Measurements from ENCODE around the gene TMEM201. TPM values are rescaled to one million over a fixed set of nuclear protein-coding genes. Genes with fewer than 3 reads are reported as not detected.
A peak's percentile ranks its signal among the peaks of the same experiment; 100 is the strongest.

The TMEM201 gene
- total RNA-seq, 2 experiments from 2014 or later: 21.1 to 23.2 TPM

DNA sequence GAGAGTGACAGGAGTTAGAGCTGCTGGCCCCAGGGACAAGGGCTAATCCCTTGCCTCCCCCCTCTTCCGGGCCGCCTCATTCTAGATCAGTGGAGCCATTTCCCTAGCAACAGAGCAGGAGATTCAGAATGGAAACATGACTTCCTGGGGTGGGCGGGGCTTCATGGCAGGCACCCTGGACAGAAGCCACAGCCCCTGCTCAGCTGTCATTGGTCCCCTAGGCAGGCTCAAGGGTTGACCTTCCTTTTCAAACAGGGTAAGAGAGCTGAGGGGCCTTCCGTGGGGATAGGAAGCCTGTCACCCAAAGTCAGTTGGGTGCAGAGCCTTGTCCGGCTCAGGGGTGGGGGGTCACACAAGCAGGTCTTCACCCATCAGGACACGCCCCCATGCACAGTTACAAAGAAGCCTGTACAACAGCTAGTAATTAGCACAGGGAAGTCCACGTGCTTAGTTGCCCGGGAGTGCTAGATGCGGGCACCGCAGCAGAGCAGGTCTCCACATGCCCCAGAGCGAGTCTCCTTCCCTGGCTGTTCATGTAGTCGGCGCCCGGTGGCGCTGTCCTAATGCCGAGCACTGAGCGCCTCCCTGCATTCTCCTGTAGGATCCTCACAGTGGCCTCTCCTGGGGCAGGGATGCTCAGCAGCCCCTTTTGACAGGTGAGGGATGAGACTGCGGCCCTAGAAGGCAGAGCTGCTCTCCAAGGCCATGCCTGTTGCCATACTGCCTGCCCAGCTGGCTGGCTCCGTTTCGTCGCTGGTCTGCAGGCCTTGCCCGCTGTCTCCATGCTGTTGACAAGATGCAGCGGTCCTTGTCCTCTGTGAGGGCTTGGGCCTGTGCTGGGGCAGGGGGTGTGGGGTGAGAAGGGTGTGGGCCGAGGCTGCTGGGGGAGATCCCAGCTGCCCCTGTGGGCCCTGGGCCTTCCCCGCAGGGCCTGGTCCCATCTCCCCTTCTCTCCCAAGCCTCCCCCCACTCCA, 5.1 kb downstream of the TMEM201 start:
- CTCF ChIA-PET: interaction anchor here (1.0 to 2.6 kb wide), 4 partner anchors 22 to 128 kb away, joined by 3 to 10 read pairs (median 4); no protein-coding TSS in a partner anchor
- H3K36me3 Mint-ChIP-seq (ENCODE audit: low read depth): peaks cover 8% of the 10 kb centered on the region
- POLR2A ChIA-PET: no interaction called here
- H3K27me3 Mint-ChIP-seq (ENCODE audit: low read depth): no peaks in the 10 kb centered on the region
- peaks cover 31% of the 10 kb centered on the region for H3K4me1 Mint-ChIP-seq (ENCODE audit: low read depth)
- ATAC-seq (peak; percentile 25), DNase-seq (peak; percentile 74)
- no peak overlapping the region for H3K4me3 Mint-ChIP-seq
- H3K9me3 Mint-ChIP-seq (ENCODE audit: insufficient read depth): no peaks in the 10 kb centered on the region
- H3K27ac Mint-ChIP-seq: peak overlapping the region; percentile 64

DNA sequence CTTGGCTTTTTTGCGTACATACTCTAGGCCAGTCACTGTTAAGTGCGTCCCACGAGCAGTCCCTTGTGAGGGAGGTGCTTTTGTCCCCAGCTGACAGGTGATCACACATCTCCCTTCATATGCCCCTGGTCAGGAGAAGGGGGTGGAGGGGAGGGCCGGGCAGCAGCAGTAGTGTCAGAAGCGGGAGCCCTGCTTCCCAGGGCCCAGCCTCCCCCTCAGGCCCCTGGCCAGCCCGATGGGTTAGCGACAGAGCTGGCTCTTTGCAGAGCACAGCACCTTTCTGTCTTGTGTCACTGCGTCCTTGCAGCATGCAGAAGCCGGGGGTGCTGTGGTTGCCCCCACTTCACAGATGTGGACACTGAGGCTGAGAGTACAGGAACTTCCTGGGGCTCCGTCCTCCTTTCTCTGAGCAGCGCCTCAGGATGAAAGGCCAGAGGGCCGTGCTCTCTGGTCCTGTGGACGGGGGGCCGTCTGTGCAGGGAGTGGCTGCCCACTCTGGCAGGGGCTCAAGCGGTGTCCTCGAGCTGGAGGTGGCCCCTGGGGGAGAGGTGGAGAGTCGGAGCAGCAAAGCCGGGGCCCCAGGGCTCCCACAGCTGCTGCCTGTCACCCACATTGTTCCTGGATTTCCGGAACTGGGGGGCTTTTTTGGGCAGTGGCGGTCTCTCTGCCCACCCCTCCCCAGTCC, 5.9 kb downstream of the TMEM201 start:
- Mint-ChIP-seq H3K9me3 (ENCODE audit: insufficient read depth) (no peaks in the 10 kb centered on the region), H3K36me3 (ENCODE audit: low read depth) (peaks cover 8% of the 10 kb centered on the region), H3K4me1 (ENCODE audit: low read depth) (peaks cover 28% of the 10 kb centered on the region), H3K27ac (no peak overlapping the region), H3K27me3 (ENCODE audit: low read depth) (no peaks in the 10 kb centered on the region), H3K4me3 (no peak overlapping the region)
- ChIA-PET CTCF (no interaction called here), POLR2A (no interaction called here)
- DNase-seq (no peak), ATAC-seq (no peak)

DNA sequence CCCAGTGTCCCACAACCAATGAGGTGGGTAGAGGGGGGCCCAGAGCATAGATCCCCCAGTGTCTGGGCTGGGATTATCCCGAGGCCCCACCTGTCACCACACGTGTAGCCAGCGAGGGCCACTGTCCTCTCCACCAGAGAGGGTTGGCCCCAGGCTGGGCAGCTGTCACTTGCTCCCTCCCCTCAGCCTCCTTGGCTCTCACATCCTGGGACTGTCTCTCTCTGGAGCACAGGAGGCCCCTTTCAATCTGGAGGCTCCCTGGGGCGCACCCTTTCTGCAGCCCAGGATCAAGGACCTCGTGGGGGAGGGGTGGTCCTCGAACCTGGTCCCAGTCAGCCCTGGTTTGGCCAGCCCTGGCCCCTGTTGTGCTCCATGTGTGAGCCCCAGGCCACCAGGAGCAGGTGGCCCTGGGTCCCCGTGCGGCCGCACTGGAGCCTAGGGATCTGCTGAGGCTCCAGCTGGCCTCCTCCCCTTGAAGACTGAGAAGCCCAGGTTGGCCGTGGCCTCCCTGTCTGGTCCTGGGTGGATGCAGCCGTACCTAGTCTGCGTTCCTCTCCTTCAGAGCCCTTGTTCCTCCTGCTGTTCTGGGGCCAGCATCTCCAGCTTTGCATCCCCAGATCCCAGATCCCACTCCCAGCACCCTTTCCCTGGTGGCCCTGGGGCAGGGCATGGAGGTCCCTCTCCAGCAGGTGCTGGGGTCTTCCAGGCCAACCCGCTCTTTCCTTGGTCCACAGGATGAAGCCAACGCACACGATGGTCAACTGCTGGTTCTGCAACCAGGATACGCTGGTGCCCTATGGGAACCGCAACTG, 6.7 kb downstream of the TMEM201 start:
- H3K4me3 Mint-ChIP-seq: no peak overlapping the region
- ATAC-seq (no peak), DNase-seq (no peak)
- peak overlapping the region; percentile 61 for H3K27ac Mint-ChIP-seq
- H3K27me3 Mint-ChIP-seq (ENCODE audit: low read depth): no peaks in the 10 kb centered on the region
- no peaks in the 10 kb centered on the region for H3K9me3 Mint-ChIP-seq (ENCODE audit: insufficient read depth)
- ChIA-PET POLR2A (no interaction called here), CTCF (no interaction called here)
- peaks cover 8% of the 10 kb centered on the region for H3K36me3 Mint-ChIP-seq (ENCODE audit: low read depth)
- peaks cover 22% of the 10 kb centered on the region for H3K4me1 Mint-ChIP-seq (ENCODE audit: low read depth)

DNA sequence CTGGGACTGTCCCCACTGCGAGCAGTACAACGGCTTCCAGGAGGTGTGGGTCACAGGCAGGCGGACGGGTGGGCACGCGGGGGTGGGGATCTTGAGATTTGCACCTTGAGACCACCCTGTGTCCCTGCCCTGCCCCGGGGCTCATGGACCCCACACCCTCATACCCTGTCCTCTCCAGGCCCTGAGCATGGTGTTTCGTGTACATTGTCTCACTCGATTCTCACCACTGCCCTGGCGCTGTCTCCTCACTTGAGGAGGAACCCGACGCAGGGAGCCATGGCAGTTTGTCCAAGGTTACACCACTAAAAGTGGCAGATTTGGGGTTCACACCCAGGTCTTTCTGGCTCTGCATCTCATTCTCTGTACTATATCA, 7.2 kb downstream of the TMEM201 start:
- Mint-ChIP-seq H3K27me3 (ENCODE audit: low read depth) (no peaks in the 10 kb centered on the region), H3K36me3 (ENCODE audit: low read depth) (peaks cover 6% of the 10 kb centered on the region), H3K4me3 (no peak overlapping the region), H3K27ac (no peak overlapping the region), H3K9me3 (ENCODE audit: insufficient read depth) (no peaks in the 10 kb centered on the region), H3K4me1 (ENCODE audit: low read depth) (peaks cover 16% of the 10 kb centered on the region)
- ChIA-PET POLR2A (interaction anchor here (1.0 kb wide), 1 partner anchor 12 kb away, joined by 3 read pairs; no protein-coding TSS in a partner anchor), CTCF (interaction anchor here (1.2 kb wide), 1 partner anchor 19 kb away, joined by 4 read pairs; no protein-coding TSS in a partner anchor)
- no peak for DNase-seq
- ATAC-seq: no peak

DNA sequence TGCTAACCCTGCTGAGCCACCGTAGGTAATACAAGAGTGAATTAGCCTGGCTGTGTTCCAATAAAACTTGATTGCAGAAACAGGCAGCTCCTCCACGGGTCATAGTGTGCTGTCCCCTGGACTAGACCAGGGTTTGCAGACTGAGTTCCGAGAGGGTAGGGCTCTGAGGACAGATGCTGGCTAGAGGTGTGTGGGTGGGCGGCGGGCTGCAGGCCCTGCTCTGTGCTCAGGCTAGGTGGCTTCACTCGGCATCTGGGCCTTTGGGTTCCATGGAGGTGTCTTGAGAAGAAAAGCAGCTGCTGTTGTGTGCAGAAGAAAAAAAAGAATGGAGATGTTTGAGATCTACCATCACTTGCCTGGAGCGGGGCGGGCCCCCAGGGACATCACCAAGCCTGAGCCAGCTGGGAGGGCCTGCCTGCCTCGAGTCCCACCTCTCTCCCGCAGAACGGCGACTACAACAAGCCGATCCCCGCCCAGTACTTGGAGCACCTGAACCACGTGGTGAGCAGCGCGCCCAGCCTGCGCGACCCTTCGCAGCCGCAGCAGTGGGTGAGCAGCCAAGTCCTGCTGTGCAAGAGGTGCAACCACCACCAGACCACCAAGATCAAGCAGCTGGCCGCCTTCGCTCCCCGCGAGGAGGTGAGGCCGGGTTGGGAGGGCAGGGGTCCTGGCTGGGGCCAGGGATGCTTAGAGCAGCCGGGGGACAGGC, 7.9 kb downstream of the TMEM201 start:
- ChIA-PET POLR2A (interaction anchor here (1.0 kb wide), 1 partner anchor 11 kb away, joined by 3 read pairs; no protein-coding TSS in a partner anchor), CTCF (interaction anchor here (0.9 to 1.2 kb wide), 2 partner anchors 8 to 19 kb away, joined by 4 read pairs; partner anchors contain the start of gene TMEM201)
- Mint-ChIP-seq H3K4me3 (no peak overlapping the region), H3K27ac (no peak overlapping the region), H3K9me3 (ENCODE audit: insufficient read depth) (no peaks in the 10 kb centered on the region), H3K36me3 (ENCODE audit: low read depth) (peaks cover 8% of the 10 kb centered on the region), H3K27me3 (ENCODE audit: low read depth) (no peaks in the 10 kb centered on the region), H3K4me1 (ENCODE audit: low read depth) (peaks cover 14% of the 10 kb centered on the region)
- ATAC-seq (no peak), DNase-seq (no peak)

DNA sequence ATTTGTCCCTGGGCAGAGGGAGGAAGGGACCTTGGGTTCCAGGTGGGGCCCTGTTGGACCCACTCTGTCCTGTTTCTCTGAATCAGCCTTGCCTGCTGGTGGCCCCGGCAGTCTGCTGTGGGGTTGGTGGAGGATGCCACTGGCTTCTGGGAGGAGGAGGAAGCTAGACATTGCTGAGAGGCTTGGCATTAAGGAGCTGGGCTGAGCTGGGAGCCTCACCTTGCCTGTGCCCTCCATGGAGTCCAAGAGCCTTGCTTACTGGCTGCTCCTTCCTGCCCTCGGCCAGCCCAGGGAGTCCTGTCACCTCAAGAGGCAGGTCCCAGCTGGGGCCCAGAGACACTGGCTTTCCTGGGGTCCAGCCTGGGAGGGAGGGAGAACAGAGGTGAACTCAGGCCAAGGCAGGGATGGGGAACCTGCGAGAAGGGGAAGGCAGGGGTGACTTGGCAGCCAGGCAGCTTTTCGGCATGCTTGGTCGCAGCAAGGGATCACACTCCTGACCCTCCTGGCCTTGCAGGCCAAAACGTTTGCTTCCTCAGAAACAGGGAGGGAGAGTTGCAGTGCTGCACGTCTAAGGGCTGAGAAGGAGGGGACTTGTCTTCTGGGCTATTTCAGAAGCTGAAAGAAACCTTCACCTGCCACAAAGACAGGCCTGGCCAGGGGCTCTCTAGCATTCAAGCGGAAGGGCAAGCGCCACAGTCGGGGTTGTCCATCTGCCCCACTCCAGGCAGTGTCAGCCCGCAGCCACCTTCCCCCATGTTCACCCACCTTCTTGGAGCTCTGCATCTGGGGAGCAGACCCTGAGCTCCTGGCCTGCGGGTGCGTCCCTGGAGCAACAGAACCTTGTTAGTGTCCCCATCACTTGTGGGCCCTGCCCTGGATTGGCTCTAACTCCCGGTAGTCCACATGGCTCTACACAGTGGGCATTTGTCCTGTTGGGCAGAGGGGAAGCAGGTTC, 8.9 kb downstream of the TMEM201 start:
- no peaks in the 10 kb centered on the region for H3K27me3 Mint-ChIP-seq (ENCODE audit: low read depth)
- DNase-seq: no peak
- POLR2A ChIA-PET: no interaction called here
- CTCF ChIA-PET: interaction anchor here (0.9 kb wide), 1 partner anchor 9 kb away, joined by 4 read pairs; the partner anchor contains the start of gene TMEM201
- H3K4me3 Mint-ChIP-seq: no peak overlapping the region
- H3K27ac Mint-ChIP-seq: no peak overlapping the region
- ATAC-seq: no peak
- no peaks in the 10 kb centered on the region for H3K9me3 Mint-ChIP-seq (ENCODE audit: insufficient read depth)
- peaks cover 10% of the 10 kb centered on the region for H3K4me1 Mint-ChIP-seq (ENCODE audit: low read depth)
- H3K36me3 Mint-ChIP-seq (ENCODE audit: low read depth): peaks cover 6% of the 10 kb centered on the region

DNA sequence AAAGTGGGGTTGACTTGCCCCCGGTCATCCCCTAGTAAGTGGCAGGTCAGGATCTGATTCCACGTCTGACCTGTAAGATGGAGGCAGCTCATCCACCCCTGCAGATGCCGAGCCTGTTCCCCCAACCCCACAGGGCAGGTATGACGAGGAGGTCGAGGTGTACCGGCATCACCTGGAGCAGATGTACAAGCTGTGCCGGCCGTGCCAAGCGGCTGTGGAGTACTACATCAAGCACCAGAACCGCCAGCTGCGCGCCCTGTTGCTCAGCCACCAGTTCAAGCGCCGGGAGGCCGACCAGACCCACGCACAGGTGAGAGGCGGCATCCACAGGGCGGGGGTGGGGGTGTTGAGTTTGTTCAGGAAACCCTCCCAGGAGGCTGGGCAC, 9.6 kb downstream of the TMEM201 start:
- CTCF ChIA-PET: no interaction called here
- H3K36me3 Mint-ChIP-seq (ENCODE audit: low read depth): peaks cover 6% of the 10 kb centered on the region
- POLR2A ChIA-PET: no interaction called here

DNA sequence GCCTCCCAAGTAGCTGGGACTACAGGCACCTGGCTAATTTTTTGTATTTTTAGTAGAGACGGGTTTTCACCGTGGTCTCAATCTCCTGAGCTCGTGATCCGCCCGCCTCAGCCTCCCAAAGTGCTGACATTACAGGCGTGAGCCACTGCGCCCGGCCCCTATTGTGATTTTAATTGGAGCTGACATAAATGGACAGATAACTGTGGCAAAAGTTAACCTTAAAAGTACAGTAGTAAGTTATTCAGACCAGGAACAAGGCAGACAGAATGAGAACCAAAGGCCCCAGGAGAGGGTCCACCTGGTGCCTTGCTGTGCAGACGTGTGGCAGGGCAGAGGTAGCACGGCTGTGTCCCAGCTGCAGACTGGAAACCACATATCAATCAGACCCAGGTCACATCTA, 11.0 kb downstream of the TMEM201 start:
- no peaks in the 10 kb centered on the region for H3K9me3 Mint-ChIP-seq (ENCODE audit: insufficient read depth)
- H3K4me1 Mint-ChIP-seq (ENCODE audit: low read depth): no peaks in the 10 kb centered on the region
- DNase-seq (no peak), ATAC-seq (no peak)
- H3K4me3 Mint-ChIP-seq: no peak overlapping the region
- H3K27me3 Mint-ChIP-seq (ENCODE audit: low read depth): no peaks in the 10 kb centered on the region
- H3K36me3 Mint-ChIP-seq (ENCODE audit: low read depth): peaks cover 6% of the 10 kb centered on the region
- ChIA-PET POLR2A (no interaction called here), CTCF (interaction anchor here (0.7 to 1.9 kb wide), 2 partner anchors 12 to 16 kb away, joined by 3 to 4 read pairs; partner anchors contain the start of gene TMEM201)
- H3K27ac Mint-ChIP-seq: no peak overlapping the region

More for the DNA sequence above, 9.6 kb downstream of the TMEM201 start:
- H3K27me3 Mint-ChIP-seq (ENCODE audit: low read depth): no peaks in the 10 kb centered on the region
- H3K9me3 Mint-ChIP-seq (ENCODE audit: insufficient read depth): no peaks in the 10 kb centered on the region
- H3K4me3 Mint-ChIP-seq: no peak overlapping the region
- DNase-seq (no peak), ATAC-seq (no peak)
- H3K27ac Mint-ChIP-seq: no peak overlapping the region
- peaks cover 5% of the 10 kb centered on the region for H3K4me1 Mint-ChIP-seq (ENCODE audit: low read depth)

DNA sequence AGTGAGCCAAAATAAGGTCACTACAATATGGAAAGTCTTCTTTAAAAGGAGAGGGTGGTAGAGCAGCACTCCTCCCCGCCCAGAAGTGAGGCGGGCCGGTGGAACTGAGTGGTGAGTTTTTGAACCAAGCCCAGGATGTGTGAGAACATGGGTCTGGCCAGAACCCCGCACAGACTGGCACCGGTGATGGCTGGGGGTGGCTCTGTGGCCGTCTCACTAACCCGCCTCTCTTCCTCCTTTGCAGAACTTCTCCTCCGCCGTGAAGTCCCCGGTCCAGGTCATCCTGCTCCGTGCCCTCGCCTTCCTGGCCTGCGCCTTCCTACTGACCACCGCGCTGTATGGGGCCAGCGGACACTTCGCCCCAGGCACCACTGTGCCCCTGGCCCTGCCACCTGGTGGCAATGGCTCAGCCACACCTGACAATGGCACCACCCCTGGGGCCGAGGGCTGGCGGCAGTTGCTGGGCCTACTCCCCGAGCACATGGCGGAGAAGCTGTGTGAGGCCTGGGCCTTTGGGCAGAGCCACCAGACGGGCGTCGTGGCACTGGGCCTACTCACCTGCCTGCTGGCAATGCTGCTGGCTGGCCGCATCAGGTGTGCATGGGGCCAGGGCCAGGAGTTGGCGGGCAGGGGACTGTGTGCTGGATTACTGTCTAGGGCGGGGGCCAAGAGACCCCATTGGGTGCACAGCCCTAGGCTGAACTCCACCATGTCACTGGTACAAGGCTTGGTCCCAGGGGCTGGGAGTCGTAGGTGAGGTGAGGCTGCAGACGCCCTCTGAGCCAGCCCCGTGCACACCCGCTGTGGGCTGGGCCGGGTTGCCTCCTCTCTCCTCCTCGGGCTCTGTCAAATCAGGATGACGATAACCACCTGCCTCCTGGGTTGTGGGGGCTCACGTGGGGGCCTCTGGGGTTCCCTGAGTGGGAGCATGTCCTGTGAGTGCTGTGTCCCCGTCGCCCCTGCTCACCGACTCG, 12.4 kb downstream of the TMEM201 start:
- ChIA-PET POLR2A (no interaction called here), CTCF (interaction anchor here (1.9 kb wide), 1 partner anchor 15 kb away, joined by 4 read pairs; no protein-coding TSS in a partner anchor)

More for the DNA sequence above, 12.4 kb downstream of the TMEM201 start:
- no peaks in the 10 kb centered on the region for H3K27me3 Mint-ChIP-seq (ENCODE audit: low read depth)
- peaks cover 6% of the 10 kb centered on the region for H3K36me3 Mint-ChIP-seq (ENCODE audit: low read depth)
- ATAC-seq (no peak), DNase-seq (no peak)
- H3K4me3 Mint-ChIP-seq: no peak overlapping the region
- H3K9me3 Mint-ChIP-seq (ENCODE audit: insufficient read depth): no peaks in the 10 kb centered on the region
- no peak overlapping the region for H3K27ac Mint-ChIP-seq
- no peaks in the 10 kb centered on the region for H3K4me1 Mint-ChIP-seq (ENCODE audit: low read depth)
